Measurements from ENCODE around the gene TCFL5. TPM values are rescaled to one million over a fixed set of nuclear protein-coding genes. Genes with fewer than 3 reads are reported as not detected.

The TCFL5 gene
- total RNA-seq, 1 experiment from 2014 or later, result 23.8 TPM

DNA sequence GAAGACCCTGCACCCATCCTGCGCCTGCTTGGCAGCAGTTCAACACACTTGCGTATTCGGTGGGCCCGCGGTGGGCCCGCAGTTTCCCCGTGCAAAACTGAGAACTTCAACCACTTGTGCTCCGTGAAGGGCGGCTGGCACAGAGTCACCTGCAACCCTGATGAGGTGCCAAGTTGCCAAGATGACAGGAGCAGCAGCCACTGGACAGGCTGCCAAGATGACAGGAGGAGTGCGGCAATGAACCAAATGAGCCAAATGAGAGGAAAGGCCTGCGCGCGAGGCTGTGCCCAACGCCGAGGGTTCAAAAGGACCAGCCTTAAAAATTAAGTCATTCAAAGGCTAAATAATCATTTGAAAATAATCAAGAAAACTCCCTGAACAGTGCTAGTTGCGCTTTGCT, 44.6 kb upstream of the TCFL5 start:
- intact Hi-C loops (cut with micrococcal nuclease; ENCODE audit: unreplicated experiment), result no loop called here
- no peak for ATAC-seq
- no TSS peak for BruUV-seq (replicated peaks)

DNA sequence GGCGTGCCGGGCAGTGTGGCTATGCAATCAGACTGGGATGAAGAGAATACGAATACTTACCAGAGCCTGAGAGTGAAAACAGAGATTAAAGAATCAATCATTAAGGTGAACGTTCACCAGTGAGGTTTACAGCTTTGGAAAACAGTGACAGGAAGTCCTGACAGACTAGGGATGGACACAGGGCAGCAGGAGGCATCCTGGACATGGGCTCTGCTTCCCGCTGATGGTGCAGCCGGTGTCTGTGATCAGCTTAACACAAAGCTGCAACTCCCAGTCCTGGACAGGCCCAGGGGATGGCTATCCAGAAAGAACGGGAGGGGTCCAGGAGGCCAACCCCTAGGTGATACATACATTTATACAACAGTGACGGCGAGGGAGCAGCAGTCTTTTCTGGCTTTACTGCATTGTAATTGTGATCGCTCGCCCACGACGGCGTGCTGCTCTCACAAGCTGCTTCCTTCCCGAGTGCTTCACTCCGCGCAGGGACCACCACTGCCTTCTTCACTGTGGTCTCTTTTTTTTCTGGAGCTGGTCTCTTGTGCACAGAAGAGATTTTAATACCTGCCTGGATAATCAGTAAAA, 44.0 kb upstream of the TCFL5 start:
- Histone ChIP-seq H3K4me3 (ENCODE audit: low read depth in 2 of 2, low read length in 2 of 2) (no peak overlapping the region), H3K9me3 (ENCODE audit: control insufficient read depth, insufficient read depth, low read depth, low read length) (no peaks in the 10 kb centered on the region), H3K27ac (ENCODE audit: low read length) (no peak overlapping the region), H3K36me3 (ENCODE audit: control insufficient read depth, insufficient read depth, low read length) (peaks cover 53% of the 10 kb centered on the region), H3K4me1 (ENCODE audit: control insufficient read depth, insufficient read depth, low read length) (peaks cover 10% of the 10 kb centered on the region), H3K27me3 (ENCODE audit: control insufficient read depth, insufficient read depth, low read length) (no peaks in the 10 kb centered on the region)
- ChIA-PET POLR2A (no interaction called here), CTCF (no interaction called here)
- no peak for DNase-seq (ENCODE audit: low read depth, low spot score)
- in situ Hi-C loops (cut with HindIII; ENCODE audit: low pct_unique_long_range_greater_than_20kb, low sequenced_read_pairs) (no loop called here), intact Hi-C loops (cut with micrococcal nuclease; ENCODE audit: unreplicated experiment) (no loop called here)
- no peak for ATAC-seq
- TF ChIP-seq, protein P1, sequence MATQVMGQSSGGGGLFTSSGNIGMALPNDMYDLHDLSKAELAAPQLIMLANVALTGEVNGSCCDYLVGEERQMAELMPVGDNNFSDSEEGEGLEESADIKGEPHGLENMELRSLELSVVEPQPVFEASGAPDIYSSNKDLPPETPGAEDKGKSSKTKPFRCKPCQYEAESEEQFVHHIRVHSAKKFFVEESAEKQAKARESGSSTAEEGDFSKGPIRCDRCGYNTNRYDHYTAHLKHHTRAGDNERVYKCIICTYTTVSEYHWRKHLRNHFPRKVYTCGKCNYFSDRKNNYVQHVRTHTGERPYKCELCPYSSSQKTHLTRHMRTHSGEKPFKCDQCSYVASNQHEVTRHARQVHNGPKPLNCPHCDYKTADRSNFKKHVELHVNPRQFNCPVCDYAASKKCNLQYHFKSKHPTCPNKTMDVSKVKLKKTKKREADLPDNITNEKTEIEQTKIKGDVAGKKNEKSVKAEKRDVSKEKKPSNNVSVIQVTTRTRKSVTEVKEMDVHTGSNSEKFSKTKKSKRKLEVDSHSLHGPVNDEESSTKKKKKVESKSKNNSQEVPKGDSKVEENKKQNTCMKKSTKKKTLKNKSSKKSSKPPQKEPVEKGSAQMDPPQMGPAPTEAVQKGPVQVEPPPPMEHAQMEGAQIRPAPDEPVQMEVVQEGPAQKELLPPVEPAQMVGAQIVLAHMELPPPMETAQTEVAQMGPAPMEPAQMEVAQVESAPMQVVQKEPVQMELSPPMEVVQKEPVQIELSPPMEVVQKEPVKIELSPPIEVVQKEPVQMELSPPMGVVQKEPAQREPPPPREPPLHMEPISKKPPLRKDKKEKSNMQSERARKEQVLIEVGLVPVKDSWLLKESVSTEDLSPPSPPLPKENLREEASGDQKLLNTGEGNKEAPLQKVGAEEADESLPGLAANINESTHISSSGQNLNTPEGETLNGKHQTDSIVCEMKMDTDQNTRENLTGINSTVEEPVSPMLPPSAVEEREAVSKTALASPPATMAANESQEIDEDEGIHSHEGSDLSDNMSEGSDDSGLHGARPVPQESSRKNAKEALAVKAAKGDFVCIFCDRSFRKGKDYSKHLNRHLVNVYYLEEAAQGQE (IDR thresholded peaks at IDR 0.05; ENCODE audit: insufficient read depth in 1 of 2, low read depth in 2 of 2, low read length in 1 of 2), result no peak
- BruUV-seq (replicated peaks), result no TSS peak

More for the DNA sequence above, 44.6 kb upstream of the TCFL5 start:
- Histone ChIP-seq H3K9me3 (ENCODE audit: control insufficient read depth, insufficient read depth, low read depth, low read length) (no peaks in the 10 kb centered on the region), H3K27ac (ENCODE audit: low read length) (no peak overlapping the region), H3K4me3 (ENCODE audit: low read depth in 2 of 2, low read length in 2 of 2) (no peak overlapping the region), H3K4me1 (ENCODE audit: control insufficient read depth, insufficient read depth, low read length) (peaks cover 5% of the 10 kb centered on the region; the same call in 1 of the 2 replicates), H3K36me3 (ENCODE audit: control insufficient read depth, insufficient read depth, low read length) (peaks cover 53% of the 10 kb centered on the region), H3K27me3 (ENCODE audit: control insufficient read depth, insufficient read depth, low read length) (no peaks in the 10 kb centered on the region)
- no peak for DNase-seq (ENCODE audit: low read depth, low spot score)
- TF ChIP-seq, protein P2, sequence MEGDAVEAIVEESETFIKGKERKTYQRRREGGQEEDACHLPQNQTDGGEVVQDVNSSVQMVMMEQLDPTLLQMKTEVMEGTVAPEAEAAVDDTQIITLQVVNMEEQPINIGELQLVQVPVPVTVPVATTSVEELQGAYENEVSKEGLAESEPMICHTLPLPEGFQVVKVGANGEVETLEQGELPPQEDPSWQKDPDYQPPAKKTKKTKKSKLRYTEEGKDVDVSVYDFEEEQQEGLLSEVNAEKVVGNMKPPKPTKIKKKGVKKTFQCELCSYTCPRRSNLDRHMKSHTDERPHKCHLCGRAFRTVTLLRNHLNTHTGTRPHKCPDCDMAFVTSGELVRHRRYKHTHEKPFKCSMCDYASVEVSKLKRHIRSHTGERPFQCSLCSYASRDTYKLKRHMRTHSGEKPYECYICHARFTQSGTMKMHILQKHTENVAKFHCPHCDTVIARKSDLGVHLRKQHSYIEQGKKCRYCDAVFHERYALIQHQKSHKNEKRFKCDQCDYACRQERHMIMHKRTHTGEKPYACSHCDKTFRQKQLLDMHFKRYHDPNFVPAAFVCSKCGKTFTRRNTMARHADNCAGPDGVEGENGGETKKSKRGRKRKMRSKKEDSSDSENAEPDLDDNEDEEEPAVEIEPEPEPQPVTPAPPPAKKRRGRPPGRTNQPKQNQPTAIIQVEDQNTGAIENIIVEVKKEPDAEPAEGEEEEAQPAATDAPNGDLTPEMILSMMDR (IDR thresholded peaks at IDR 0.05), result no peak
- TF ChIP-seq, protein P1 (IDR thresholded peaks at IDR 0.05; ENCODE audit: insufficient read depth in 1 of 2, low read depth in 2 of 2, low read length in 1 of 2), result no peak
- no peak for TF ChIP-seq TCF7L2 (IDR thresholded peaks at IDR 0.05; ENCODE audit: low read depth, low read length)
- no peak for TF ChIP-seq SIN3A (IDR thresholded peaks at IDR 0.05; ENCODE audit: borderline replicate concordance, insufficient read depth, low read depth, low read length)
- no peak for TF ChIP-seq POLR2AphosphoS5 (IDR thresholded peaks at IDR 0.05; ENCODE audit: low read depth, low read length)
- ChIA-PET POLR2A (no interaction called here), CTCF (interaction anchor here (1.1 kb wide), 1 partner anchor 13 kb away, joined by 3 read pairs; no protein-coding TSS in a partner anchor)
- in situ Hi-C loops (cut with HindIII; ENCODE audit: low pct_unique_long_range_greater_than_20kb, low sequenced_read_pairs), result no loop called here
